Measurements from ENCODE around the gene FGR.

The FGR gene

GRCh38 chr1:27585684-27586083, 49.3 kb downstream of the FGR start:
- no peak for DNase-seq (ENCODE audit: low read depth)

DNA sequence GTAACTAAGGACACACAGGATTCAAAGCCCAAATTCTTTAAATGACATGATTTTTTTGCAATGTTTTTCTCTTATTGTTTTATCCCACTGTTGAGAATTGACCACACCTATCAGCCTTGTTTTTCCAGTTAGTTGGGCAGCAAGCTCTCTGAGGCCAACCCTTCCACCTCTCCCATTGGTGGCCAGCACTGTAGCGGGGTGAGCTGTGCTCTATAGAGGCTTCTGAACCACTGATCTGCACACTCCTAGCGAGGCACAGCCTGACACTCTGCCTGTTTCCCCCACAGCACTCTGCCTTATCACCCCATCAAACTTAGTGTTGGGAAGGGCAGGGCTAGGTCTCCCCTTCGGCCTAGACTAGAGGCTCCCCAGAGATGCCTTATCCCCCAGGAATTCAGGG, 50.5 kb downstream of the FGR start:
- DNase-seq (ENCODE audit: low read depth) = no peak

DNA sequence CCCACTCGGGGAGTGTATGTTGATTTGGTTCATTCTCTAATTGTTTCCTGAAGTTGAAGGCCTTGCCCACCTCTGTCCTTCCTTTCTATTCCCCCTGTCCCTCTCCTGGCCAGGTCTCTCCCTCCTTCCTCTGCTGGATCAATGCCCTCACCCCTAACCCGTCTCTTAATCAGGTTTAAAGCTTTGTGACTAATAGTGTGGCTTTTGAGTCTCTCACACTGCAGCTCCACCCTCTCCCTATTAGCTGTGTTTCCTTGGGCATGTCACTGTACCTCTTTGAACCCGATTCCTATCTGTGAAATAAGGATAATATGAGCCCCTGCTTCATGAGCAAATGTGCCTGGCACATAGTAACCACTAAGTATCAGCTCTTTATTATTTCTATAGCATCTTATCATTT, 51.5 kb downstream of the FGR start:
- DNase-seq (ENCODE audit: low read depth) = no peak

GRCh38 chr1:27581823-27582243, 53.2 kb downstream of the FGR start:
- no peak for DNase-seq (ENCODE audit: low read depth)

GRCh38 chr1:27577504-27578188, 57.3 kb downstream of the FGR start:
- no peak for DNase-seq (ENCODE audit: low read depth)

DNA sequence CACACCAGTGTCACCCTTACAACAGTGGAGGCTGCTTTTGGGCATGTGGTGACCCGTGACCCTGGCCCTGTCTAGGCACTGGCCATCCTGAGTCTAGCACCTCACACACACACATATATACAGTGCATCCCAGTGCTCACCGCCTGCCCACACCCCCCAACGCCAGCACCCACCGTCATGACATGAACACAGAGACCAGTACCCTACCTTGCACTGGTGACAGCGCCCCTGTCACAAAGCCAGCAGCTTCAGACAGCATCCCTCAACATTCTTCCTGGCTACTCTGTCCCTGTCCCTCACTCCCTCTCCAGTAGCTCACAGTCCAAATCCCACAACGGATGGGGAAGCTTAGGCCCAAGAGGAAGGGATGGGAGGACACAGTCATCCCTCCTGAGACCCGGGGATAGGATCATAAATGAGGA, 58.2 kb downstream of the FGR start:
- no peak for DNase-seq (ENCODE audit: low read depth)

DNA sequence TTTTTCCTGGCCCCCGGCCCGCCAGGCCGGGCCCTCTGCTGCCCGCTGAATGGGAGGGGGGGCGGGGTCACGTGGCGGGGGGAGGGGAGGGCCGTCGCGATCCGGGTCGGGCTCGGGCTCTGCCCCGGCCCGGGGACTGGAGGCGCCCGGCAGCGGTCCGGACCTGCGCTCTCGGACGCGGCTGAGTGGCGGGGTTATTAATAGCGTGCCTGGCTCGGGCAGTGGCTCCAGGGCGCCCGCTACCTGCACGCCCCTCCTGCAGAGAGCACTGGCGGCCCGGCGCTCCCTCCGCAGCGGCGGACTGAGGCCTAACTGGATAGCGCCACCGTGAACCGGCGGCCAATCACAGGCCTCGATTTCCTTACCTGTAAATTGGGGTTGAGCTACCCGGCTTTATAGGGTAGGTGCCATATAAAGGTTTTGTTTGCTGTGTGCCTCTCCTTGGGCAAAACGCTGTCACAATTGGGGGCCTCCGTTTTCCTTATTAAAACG, 59.1 kb downstream of the FGR start:
- DNase-seq (ENCODE audit: low read depth) = no peak

DNA sequence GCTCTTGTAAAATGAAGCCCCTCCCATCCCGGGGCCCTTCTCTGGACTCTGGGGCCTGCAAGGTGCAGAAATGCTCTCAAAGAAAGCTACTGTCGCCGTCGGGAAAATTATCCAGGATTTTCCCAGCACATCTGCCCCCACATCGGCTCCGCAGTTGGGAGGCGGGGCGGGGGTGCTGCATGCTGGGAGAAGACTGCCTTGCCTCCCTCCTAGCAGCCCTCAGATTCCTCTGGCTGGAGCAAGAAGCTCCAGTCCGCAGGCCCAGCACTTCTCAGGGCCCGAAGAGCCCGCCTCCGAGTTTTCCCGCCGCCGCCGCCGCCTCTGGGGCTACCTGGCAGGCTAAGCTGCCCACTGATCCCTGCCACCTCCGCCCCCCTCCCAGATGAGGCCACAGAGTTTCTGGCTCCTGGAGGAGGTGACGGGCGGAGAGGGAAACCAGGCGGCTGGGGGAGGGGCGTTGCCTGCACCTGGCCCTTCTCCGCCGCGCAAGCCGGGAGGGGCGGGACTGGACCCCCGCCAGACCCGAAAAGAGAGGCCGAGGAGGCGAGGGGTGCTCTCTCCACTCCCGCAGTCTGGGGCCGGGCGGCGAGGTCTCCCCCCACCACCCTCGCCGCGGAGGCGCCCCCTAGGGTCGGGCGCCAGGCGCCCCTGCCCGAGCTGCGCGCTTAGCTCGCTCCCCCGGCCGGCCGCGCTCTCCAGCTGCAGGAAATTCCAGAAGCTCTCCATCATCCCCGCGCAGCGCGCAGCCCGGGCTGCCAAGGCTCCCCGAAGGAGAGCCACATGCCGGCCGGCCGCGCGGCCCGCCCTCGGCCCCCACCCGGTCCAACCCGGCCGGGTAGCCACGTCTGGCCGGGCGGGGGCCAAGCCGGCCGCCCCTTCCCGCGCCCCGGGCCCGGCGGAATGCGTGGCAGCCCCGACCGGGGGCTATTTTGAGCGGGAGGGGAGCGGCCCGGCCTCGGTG, 59.8 kb downstream of the FGR start:
- DNase-seq (ENCODE audit: low read depth) = no peak

DNA sequence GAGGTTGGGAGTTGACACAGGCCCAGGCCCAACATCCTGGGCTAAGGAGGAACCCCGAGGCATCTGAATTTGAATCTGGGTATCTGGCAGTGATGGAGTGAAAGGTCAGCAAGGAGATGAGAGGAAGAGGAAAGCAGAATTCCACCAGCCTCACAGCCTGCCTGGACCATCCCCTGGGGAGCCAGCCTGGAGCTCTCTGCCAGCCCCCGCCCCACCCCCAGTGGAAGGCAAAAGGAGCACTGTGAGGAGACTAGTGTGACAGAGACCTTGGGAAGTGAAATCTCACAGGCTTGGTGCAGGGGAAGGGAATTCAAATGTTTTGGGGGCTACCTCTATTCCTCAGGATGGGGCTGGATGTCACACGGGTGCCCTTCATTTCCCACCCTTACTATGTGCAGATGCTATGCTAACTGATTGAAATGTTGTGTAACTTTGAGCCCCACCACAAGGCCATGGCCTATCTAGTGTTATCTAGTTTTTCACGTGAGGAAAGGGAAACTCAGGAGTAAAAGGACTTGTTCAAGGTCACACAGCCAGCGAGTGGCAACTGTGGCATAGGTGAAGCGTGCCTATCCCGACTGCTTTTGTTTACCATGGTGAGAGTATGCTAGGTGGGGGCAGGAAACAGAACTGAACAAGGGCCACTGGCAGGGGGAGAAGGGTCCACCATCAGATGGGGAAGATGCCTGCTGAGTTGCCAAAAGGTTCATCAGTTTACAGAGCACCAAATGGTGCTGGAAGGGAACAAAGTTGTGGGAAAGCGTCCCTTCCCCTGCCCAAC, 60.8 kb downstream of the FGR start:
- DNase-seq (ENCODE audit: low read depth) = no peak

DNA sequence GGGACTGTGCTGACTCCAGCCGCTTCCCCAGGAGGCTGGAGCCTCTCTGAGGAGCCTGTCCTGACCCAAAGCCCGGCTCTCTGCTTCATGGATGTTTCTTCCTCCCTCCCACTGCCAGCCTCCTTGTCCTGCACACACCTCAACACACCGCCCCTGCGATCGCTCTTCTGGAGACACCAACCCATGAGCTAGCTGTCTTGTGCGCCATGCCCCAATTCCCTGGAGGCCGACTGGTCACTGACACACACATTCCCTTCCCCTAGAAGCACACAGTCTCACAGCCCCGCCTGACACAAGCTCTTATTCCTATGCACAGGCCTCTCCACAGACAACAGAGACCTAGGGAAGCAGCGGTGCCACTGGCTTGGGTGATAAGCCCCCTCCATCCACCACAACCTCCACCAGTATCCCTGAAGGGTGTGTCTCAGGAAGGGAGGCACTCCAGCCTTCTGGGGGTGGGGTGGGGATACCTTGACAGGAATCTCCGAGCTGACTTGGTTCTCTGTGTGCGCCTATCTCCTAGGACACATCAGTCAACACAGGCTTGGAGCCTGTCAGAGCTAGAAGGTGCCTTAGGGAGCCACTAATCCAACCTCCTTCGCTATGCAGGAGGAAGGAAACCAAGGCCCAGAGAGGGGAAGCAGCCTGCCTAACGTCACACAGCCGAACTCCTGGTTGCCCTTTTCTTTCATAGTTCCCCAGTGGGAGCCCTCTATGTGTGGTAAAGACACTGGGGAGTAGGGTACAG, 62.1 kb downstream of the FGR start:
- DNase-seq (ENCODE audit: low read depth) = no peak

DNA sequence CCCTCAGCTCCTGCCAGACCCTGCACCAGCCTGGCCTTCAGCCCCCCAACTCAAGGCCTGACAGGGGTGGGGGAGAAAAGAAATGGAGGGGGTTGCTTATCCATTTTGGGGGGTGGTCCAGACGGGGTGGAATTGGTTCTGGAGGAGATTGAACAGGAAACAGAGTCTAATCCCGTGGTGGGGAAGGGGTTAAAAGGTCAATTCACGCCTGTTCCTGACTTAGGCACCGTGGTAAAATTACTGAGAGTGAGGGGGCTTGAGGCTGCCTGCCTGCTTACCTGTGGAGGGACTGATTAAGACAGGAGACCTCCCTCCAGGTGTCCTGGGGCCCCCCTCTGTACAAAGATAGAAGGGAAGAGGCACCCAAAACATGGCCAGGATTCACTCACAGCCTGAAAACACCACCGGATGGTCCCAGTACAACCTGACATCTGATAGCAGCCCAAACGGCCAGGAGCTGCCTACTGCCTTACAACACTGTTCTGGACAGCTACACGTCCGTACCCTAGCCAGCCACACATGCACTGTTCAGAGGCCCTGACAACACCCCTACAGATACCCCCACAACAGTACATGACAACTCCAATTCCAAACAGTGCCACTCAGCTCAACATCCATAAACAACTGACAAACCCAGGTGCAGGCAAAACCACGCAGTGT, 62.8 kb downstream of the FGR start:
- DNase-seq (ENCODE audit: low read depth) = no peak

- DNase-seq (ENCODE audit: low read depth) = no peak
These were observed 63.5 kb downstream of the FGR start for GRCh38 chr1:27571439-27572018.

DNA sequence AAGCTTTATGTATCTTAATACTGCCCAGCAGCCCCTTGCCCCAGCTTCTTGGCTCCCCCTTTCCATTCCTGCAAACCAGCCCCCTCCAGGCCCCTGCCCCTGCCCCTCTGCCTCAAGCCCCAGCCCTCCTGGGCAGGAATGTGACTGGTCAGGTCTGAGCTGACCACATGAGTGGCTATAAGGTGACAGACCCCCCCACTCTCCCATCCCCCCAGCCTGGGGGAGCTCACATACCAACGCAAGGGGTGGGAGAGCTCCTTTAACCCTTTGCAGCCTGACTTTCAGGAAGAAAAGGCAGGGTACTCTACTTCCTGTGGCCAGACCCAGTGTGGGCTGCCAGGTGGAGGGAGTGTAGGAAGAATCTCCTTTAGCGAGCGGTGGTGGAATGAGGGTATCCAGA, 64.2 kb downstream of the FGR start:
- DNase-seq (ENCODE audit: low read depth) = no peak

DNA sequence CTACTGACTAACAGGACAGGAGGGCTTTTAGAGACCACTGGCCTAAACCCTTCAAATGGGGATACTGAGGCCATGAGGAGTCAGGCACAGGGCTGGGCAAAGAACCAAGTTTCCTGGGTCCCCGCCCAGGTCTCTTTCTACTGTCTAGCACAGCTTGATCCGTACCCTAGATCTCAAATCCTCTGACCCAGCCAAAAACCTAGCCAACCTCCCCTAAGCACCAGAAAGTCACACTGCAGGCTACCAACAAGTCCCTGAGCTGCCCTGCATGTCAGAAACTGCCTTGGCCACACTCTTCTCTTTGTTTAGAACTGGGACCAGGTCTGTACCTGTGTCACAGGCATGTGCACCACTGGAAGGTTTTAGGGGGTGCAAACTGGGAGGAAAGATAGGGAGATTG, 64.6 kb downstream of the FGR start:
- DNase-seq (ENCODE audit: low read depth) = no peak

DNA sequence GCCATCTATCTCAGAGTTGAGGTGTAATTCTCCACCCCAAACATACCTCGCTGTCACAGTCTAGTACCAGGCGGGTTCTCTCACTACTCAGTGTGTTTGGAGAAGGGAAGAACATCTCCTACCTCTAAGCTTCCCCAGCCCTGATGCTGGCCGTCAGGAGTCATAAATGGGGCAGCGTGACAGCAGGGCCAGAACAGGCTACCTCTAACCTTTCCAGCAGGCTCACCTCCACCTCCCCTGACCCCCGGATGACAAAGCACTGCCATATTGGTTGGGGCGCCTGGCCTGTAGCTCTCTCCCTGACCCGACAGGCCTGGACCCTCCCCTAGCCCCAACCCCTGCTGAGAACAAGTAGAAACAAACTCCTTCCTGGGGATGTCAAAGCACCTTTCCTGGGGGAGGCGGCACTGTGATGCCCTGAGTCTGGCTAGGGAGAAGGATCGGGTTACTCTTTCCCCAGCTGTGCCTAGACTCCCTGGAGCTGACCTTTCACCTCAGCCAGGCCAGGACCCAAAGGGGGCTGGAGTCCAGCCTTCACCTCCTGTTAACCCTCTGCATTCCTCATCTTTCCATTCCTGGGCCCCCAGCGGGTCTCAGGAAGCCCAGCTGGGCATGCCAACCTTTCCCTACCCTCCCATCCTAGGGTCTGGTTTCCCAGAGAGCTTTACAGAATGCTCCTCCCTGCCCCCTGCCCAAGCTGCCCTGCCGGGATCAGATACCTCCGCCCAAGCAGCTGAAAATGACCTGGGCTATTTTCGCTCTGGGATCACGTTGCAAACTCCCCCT, 65.3 kb downstream of the FGR start:
- DNase-seq (ENCODE audit: low read depth) = no peak

- DNase-seq (ENCODE audit: low read depth) = no peak
These were observed 65.9 kb downstream of the FGR start for GRCh38 chr1:27569088-27569460.

- peak; percentile 78 for DNase-seq (ENCODE audit: low read depth)
These were observed 66.5 kb downstream of the FGR start for GRCh38 chr1:27568300-27569087.

- no peak for DNase-seq (ENCODE audit: low read depth)
These were observed 67.0 kb downstream of the FGR start for GRCh38 chr1:27567971-27568299.

DNA sequence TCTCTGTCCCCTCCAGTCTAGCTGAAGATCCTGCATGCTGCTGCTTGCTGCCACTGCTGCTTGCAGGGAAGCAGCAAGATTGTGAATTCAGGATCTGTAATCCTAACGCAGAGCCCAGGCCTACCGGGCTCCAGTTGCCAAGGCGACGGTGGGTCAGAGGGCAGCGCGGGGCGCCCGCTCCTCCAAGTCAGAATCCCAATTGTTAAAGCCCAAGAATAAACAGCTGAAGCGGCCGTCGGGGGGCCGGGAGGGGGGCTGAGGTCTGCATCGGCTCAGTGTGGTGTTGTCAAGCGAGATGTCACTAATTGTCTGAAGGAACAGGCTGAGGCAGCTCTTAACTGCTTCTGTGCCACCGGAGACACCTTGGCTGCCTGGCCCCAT, 67.8 kb downstream of the FGR start:
- DNase-seq (ENCODE audit: low read depth) = no peak

Measured in stimulated activated CD8-positive, alpha-beta memory T cell treated with anti-CD3 and anti-CD28 coated beads, Interleukin-12 subunit alpha, Interleukin-12 subunit beta, amount 100 ng/mL, for 4 hours (primary cell).